CD4-positive, alpha-beta T cell treated with Interferon alpha-2 for 1 hour (primary cell): ENCODE results near the gene COL21A1.

Source experiments
- DNase-seq, 2 donors: peaks; one replicate each; pipeline ENCODE4 v3.0.0-alpha.2; 2020 to 2022

COL21A1 gene

GRCh38 chr6:56102216-56102615 lies 145.2 kb downstream of the COL21A1 start:
- DNase-seq = no peak

DNA sequence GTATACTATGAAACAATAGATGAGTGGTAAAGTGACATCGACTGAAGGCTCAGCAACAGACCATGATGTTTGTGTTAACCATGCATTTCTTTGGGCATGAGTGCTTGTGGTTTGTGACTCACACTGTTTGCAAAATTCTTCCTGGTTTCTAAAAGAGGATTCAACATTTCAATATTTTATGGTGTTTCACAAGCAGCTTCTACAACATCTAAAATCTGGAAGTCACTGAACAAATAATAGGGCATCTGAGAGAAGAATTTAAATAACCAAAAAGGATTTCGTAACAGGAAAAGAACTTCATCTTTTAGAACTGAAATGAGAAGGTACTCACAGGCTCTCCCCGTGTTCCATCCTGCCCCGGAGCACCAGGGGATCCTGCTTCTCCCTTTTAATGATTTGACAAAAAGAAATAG lies 146.2 kb downstream of the COL21A1 start:
- peak in 1 of 2 donors; percentile 14 for DNase-seq

DNA sequence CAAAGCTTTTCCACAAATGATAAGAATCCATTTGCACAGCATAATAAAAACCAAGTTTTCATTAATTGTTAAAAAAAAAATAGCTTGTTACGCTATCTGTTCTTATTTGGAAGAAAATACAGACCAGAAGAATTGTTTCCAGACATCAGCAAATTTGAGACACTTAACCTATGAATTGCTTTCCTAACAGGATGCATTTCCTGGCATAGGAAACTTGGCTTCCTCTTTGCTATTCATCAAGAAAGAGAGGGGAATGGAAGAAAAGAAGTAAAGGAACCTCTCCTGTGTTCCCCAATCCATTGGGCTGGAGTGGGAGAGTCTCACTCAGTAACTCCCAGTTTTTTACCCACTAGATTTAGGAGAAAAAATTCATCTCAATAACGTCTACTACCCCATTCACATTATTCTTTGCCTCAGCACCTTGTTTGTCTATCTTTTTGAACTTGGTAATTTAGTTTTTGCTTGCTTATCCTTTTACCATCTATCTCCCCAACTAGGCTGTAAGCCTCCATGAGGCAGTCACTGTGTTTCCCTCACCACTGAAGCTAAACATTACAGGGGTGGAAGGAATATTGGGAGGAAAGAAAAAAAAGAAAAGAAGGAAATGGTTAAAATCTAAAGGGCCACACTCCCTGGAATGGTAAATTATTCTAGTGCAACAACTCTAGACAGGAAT lies 150.3 kb downstream of the COL21A1 start:
- no peak for DNase-seq

- no peak for DNase-seq
Observed at GRCh38 chr6:56096541-56096940, 150.8 kb downstream of the COL21A1 start.

DNA sequence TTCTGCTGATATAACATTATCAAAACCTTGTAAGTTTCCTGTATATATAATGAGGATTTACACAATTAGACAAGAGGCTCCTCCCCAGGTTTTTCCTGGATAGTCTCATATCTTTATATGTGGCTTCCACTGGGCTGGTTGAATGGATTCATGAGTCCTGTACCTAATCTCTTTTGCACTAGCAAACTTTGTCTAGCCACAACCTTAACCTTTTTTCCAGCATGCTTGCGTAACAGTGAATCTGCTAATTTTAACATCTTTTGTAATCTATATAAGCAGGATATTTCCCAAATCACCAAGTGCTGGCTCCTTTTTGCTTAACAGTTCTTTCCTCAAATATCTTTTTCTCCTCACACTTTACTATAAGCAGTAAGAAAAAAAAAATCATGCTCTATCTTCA lies 153.6 kb downstream of the COL21A1 start:
- DNase-seq = no peak

- no peak for DNase-seq
Observed at GRCh38 chr6:56091159-56091869, 156.1 kb downstream of the COL21A1 start.

- no peak for DNase-seq
Observed at GRCh38 chr6:56088641-56089040, 158.7 kb downstream of the COL21A1 start.

DNA sequence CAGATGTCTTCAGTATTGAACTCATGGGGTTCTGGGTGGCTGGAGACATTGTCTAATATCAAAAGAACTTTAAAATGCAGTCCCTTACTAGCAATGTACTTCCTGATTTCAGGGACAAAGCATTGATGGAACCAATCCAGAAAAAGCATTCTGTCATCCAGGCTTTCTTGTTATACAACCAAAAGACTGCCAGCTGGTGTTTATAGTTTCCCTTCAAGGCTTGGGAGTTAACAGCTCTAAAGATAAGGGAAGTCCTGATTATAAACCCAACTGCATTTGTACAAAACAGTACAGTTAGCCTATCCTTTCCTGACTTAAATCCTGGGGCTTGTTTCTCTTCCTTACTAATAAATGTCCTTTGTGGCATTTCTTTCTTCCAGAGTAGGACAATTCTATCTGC lies 160.0 kb downstream of the COL21A1 start:
- DNase-seq = no peak

GRCh38 chr6:56079751-56080540 lies 167.4 kb downstream of the COL21A1 start:
- no peak for DNase-seq

DNA sequence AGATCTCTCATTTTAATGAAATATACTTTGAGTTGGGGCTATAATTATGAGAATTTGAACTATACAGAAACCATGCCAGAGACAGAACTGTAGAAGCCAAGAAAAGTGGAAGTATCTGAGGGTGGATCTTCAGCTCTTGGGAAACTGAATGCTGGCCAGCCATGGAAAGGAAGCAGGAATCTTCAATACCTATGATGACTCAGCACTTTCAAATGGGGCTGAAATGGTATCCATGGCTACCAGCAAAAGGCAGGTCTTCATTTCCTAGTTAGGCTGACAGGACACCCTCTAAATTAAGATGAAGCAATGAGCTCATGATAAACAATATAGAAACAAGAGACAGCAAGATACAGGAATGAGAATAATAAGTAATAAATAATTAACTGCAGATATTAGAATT lies 171.3 kb downstream of the COL21A1 start:
- no peak for DNase-seq

DNA sequence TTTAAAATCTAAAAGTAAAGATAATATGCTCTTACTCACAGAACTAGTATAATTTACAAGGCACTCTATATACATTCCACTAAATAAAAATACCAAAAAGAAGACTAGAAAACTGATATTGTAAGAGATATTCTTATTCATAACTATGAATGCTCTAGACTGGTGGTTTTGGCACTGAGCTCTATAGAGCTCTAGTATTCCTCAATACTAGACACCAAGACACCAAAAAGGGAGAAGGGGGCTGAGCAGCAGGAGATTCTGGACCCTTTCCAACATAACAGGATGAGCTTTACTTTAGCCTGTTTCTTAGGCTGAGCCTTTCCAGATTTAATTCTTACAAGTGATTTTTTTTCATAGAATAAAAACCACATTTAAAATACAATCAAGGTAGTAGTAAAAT lies 173.6 kb downstream of the COL21A1 start:
- DNase-seq = no peak

DNA sequence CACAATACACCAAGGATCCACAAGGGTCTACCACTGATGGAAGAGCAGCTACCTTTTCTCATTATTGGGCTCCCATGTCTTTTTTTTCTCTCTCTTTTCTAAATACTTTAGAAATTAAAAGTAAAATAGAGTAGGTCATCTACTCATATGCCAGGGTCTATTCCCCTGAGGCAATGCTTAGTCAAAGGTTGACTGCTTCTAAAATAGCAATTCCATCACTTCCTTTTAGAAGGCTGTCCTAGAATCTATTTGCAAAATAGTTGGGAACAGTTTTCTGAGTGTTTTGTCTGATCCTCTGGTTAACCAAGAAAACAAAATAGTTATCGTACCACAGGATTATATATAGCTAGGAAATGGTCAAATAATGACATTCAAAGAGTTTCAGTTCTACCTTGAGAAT lies 174.1 kb downstream of the COL21A1 start:
- no peak for DNase-seq

DNA sequence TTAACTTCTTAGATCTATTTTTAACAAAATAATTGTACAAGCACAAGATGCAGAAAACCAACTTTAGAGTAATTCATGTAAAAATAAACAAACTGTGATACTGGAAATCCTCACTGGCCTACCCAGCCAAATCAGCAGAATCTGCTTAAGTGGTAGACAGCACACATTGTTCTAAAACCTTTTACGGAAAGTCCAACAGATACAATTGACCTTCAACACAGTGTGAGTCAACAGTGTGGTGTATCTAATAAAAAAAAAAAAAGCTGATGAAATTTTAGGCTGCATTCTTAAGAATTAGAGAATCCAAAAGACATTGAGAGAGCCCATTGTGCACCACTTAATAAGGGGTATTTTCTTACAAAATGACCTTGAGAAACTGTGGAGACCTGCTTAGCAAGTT lies 174.5 kb downstream of the COL21A1 start:
- DNase-seq = no peak

- no peak for DNase-seq
Observed at GRCh38 chr6:56065408-56065807, 182.0 kb downstream of the COL21A1 start.

GRCh38 chr6:56062836-56063235 lies 184.5 kb downstream of the COL21A1 start:
- no peak for DNase-seq

DNA sequence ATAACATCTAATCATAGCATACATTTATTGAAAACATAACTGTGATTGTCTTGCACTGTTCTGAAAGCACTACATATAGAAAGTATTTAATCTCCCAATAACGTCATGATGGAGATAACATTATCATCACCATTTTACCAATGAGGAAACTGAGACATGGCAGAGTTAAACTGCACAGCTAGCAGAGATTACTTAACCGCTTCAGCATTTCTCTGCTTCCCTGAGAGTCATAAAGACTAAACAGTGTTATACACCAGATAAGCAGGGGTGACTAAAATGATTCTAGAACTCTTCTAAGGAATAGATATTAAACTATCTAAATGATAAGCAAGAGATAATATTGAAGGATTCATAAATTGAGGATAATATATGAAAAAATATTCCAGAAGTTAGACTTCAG lies 188.7 kb downstream of the COL21A1 start:
- no peak for DNase-seq

- no peak for DNase-seq
Observed at GRCh38 chr6:56055081-56055704, 192.2 kb downstream of the COL21A1 start.

GRCh38 chr6:56051202-56051598 lies 196.2 kb downstream of the COL21A1 start:
- DNase-seq = no peak

- DNase-seq = no peak
Observed at GRCh38 chr6:56050530-56051201, 196.7 kb downstream of the COL21A1 start.

GRCh38 chr6:56048601-56049000 lies 198.8 kb downstream of the COL21A1 start:
- DNase-seq = no peak

GRCh38 chr6:56047931-56048540 lies 199.3 kb downstream of the COL21A1 start:
- DNase-seq = no peak

- peak; percentile 2 to 39 for DNase-seq
Observed at GRCh38 chr6:56046576-56046975, 200.8 kb downstream of the COL21A1 start.
